ENCODE data around the gene NGRN.
"Not testable (repeated sequence)": the region's sequence is repeated elsewhere in the genome, so short reads cannot be mapped to it uniquely, and the experiment has no call there.

NGRN gene

GRCh38 chr15:90268415-90268814 is 2.9 kb downstream of the NGRN start:
- H3K27ac ChIP-seq: no peak overlapping the region
- TF ChIP-seq CTCF (IDR thresholded peaks at IDR 0.05) (no peak), ZFX (IDR thresholded peaks at IDR 0.05; ENCODE audit: borderline replicate concordance) (no peak)

GRCh38 chr15:90270502-90271150 is 5.2 kb downstream of the NGRN start:
- no peak for TF ChIP-seq ZFX (IDR thresholded peaks at IDR 0.05; ENCODE audit: borderline replicate concordance)
- TF ChIP-seq CTCF (IDR thresholded peaks at IDR 0.05): no peak
- H3K27ac ChIP-seq: no peak overlapping the region

GRCh38 chr15:90271459-90272166 is 6.1 kb downstream of the NGRN start:
- H3K27ac ChIP-seq: no peak overlapping the region
- TF ChIP-seq ZFX (IDR thresholded peaks at IDR 0.05; ENCODE audit: borderline replicate concordance) (no peak), CTCF (IDR thresholded peaks at IDR 0.05) (no peak)

- not testable (repeated sequence) for H3K27ac ChIP-seq
Measured at GRCh38 chr15:90278467-90278866, 13.0 kb downstream of the NGRN start.

- not testable (repeated sequence) for H3K27ac ChIP-seq
Measured at GRCh38 chr15:90280743-90281142, 15.3 kb downstream of the NGRN start.

- not testable (repeated sequence) for H3K27ac ChIP-seq
Measured at GRCh38 chr15:90281637-90282036, 16.2 kb downstream of the NGRN start.

- H3K27ac ChIP-seq: no peak overlapping the region
- TF ChIP-seq ZFX (IDR thresholded peaks at IDR 0.05; ENCODE audit: borderline replicate concordance) (no peak), CTCF (IDR thresholded peaks at IDR 0.05) (peak; percentile 49)
Measured at GRCh38 chr15:90286678-90287077, 21.2 kb downstream of the NGRN start.

GRCh38 chr15:90287101-90287500 is 21.6 kb downstream of the NGRN start:
- TF ChIP-seq CTCF (IDR thresholded peaks at IDR 0.05) (no peak), ZFX (IDR thresholded peaks at IDR 0.05; ENCODE audit: borderline replicate concordance) (no peak)
- H3K27ac ChIP-seq: no peak overlapping the region

GRCh38 chr15:90287946-90288345 is 22.5 kb downstream of the NGRN start:
- TF ChIP-seq ZFX (IDR thresholded peaks at IDR 0.05; ENCODE audit: borderline replicate concordance) (no peak), CTCF (IDR thresholded peaks at IDR 0.05) (no peak)
- H3K27ac ChIP-seq: no peak overlapping the region
